ENCODE data around the gene PTGFRN. TPM values are rescaled to one million over a fixed set of nuclear protein-coding genes. Genes with fewer than 3 reads are reported as not detected.

The PTGFRN gene
- total and polyA plus RNA-seq, 2 of the 13 experiments (the other 11 are each of a cell fraction or from before 2014, with no cell fraction given), result 3.3 to 11.3 TPM

GRCh38 chr1:117037802-117038201, 128.1 kb downstream of the PTGFRN start:
- no TSS peak for BruUV-seq (replicated peaks)
- DNase-seq (ENCODE audit: low spot score) (no peak), FAIRE-seq (no peak), ATAC-seq (no peak)
- CTCF ChIA-PET (ENCODE audit: low intra/inter-chr PET ratio, low total read pairs), result no interaction called here
- POLR2A ChIA-PET, result no interaction called here
- no peaks in the 10 kb centered on the region for H4K20me1 ChIP-seq (ENCODE audit: insufficient read depth, low read length)
- H3K36me3 ChIP-seq (replicated peaks in 1 of 2; ENCODE audit: control insufficient read depth in 1 of 2, insufficient read depth in 2 of 2, low read length in 2 of 2), result no peaks in the 10 kb centered on the region
- in situ Hi-C loops (cut with HindIII; ENCODE audit: extremely low pct_ligation_motif_present, low pct_unique_long_range_greater_than_20kb), result no loop called here
- intact Hi-C loops (cut with micrococcal nuclease; ENCODE audit: unreplicated experiment), result no loop called here
- H3K27ac ChIP-seq (ENCODE audit: extremely low read length, insufficient read depth, low read length), result no peak overlapping the region
- H3K9me3 ChIP-seq (ENCODE audit: low read length), result no peaks in the 10 kb centered on the region
- H3K9ac ChIP-seq (ENCODE audit: insufficient read depth, low read depth, low read length), result no peak overlapping the region
- no peak overlapping the region for H3K4me3 ChIP-seq (replicated peaks in 1 of 3; ENCODE audit: insufficient read depth in 1 of 3, low read depth in 2 of 3, low read length in 3 of 3)
- no peaks in the 10 kb centered on the region for H3K27me3 ChIP-seq (ENCODE audit: control insufficient read depth in 1 of 2, insufficient read depth in 2 of 2, low read length in 2 of 2)
- TF ChIP-seq STAT5B (CRISPR knock-in tag; IDR thresholded peaks at IDR 0.05) (no peak), HOMEZ (CRISPR knock-in tag; IDR thresholded peaks at IDR 0.05; ENCODE audit: low read depth) (no peak), ZBTB20 (CRISPR knock-in tag; IDR thresholded peaks at IDR 0.05; ENCODE audit: borderline replicate concordance, low read depth) (no peak), CHD4 (IDR thresholded peaks at IDR 0.05; ENCODE audit: borderline replicate concordance, low read length) (no peak), HNRNPL (IDR thresholded peaks at IDR 0.05; ENCODE audit: low read depth, low read length) (no peak)
- H3K79me2 ChIP-seq (ENCODE audit: insufficient read depth, low read length), result no peaks in the 10 kb centered on the region
- WGBS (ENCODE audit: low lambda C conversion rate), result 0% methylated on average over 1 of the region's 1 CpG
- no peaks in the 10 kb centered on the region for H3K4me1 ChIP-seq (ENCODE audit: insufficient read depth, low read length)
- no peak overlapping the region for H2AFZ ChIP-seq (ENCODE audit: low read length)
- no peak overlapping the region for H3K4me2 ChIP-seq (ENCODE audit: low read depth, low read length)

GRCh38 chr1:117038236-117038635, 128.5 kb downstream of the PTGFRN start:
- DNase-seq (ENCODE audit: low spot score), result no peak
- TF ChIP-seq ZMAT3 (CRISPR knock-in tag; conservative IDR thresholded peaks at IDR 0.05) (no peak), HNF1B (CRISPR knock-in tag; IDR thresholded peaks at IDR 0.05) (no peak), ZNF615 (CRISPR knock-in tag; IDR thresholded peaks at IDR 0.05; ENCODE audit: borderline replicate concordance) (no peak), GPBP1L1 (CRISPR knock-in tag; IDR thresholded peaks at IDR 0.05) (no peak), CBX5 (CRISPR knock-in tag; IDR thresholded peaks at IDR 0.05; ENCODE audit: borderline replicate concordance) (no peak), ZFP1 (CRISPR knock-in tag; IDR thresholded peaks at IDR 0.05) (no peak), KLF11 (CRISPR knock-in tag; IDR thresholded peaks at IDR 0.05) (no peak), ZNF234 (CRISPR knock-in tag; conservative IDR thresholded peaks at IDR 0.05) (no peak)
- H4K20me1 ChIP-seq (ENCODE audit: insufficient read depth, low read length), result no peaks in the 10 kb centered on the region
- ChIA-PET CTCF (ENCODE audit: low intra/inter-chr PET ratio, low total read pairs) (no interaction called here), POLR2A (no interaction called here)
- no TSS peak for BruUV-seq (replicated peaks)
- FAIRE-seq, result no peak
- H3K9ac ChIP-seq (ENCODE audit: insufficient read depth, low read depth, low read length), result no peak overlapping the region
- no peak overlapping the region for H3K27ac ChIP-seq (ENCODE audit: extremely low read length, insufficient read depth, low read length)
- H3K27me3 ChIP-seq (ENCODE audit: control insufficient read depth in 1 of 2, insufficient read depth in 2 of 2, low read length in 2 of 2), result no peaks in the 10 kb centered on the region
- no peak for ATAC-seq
- in situ Hi-C loops (cut with HindIII; ENCODE audit: extremely low pct_ligation_motif_present, low pct_unique_long_range_greater_than_20kb), result no loop called here
- intact Hi-C loops (cut with micrococcal nuclease; ENCODE audit: unreplicated experiment), result no loop called here
- H3K4me2 ChIP-seq (ENCODE audit: low read depth, low read length), result no peak overlapping the region
- no peaks in the 10 kb centered on the region for H3K79me2 ChIP-seq (ENCODE audit: insufficient read depth, low read length)
- no peak overlapping the region for H3K4me3 ChIP-seq (replicated peaks in 1 of 3; ENCODE audit: insufficient read depth in 1 of 3, low read depth in 2 of 3, low read length in 3 of 3)
- H3K36me3 ChIP-seq (replicated peaks in 1 of 2; ENCODE audit: control insufficient read depth in 1 of 2, insufficient read depth in 2 of 2, low read length in 2 of 2), result no peaks in the 10 kb centered on the region
- 5% methylated on average over 2 of the region's 6 CpGs for WGBS (ENCODE audit: low lambda C conversion rate)
- no peaks in the 10 kb centered on the region for H3K9me3 ChIP-seq (ENCODE audit: low read length)
- no peaks in the 10 kb centered on the region for H3K4me1 ChIP-seq (ENCODE audit: insufficient read depth, low read length)
- no peak overlapping the region for H2AFZ ChIP-seq (ENCODE audit: low read length)

Measured in HepG2 (cell line).